Activated T-cell treated with anti-CD3 and anti-CD28 coated beads, Interleukin-2, amount 50 U/mL, for 4 hours (primary cell): Measurements from ENCODE around the gene WNT3A. TPM values are rescaled to one million over a fixed set of nuclear protein-coding genes. Genes with fewer than 3 reads are reported as not detected.
A peak's percentile ranks its signal among the peaks of the same experiment; 100 is the strongest.

Experiments used
- ATAC-seq, 2 donors: fragments of 200-7000 bp; cut with Tn5 transposase; one replicate each; pipeline ENCODE4 v1.10.0; 2021
- DNase-seq: peaks from one replicate; pipeline ENCODE4 v3.0.0-alpha.2; 2020
- H3K27me3 Mint-ChIP-seq: one replicate; pipeline ENCODE4 v1.8.0; 2021; ENCODE audit warnings: low read depth, mixed read lengths
- H3K36me3 Mint-ChIP-seq: one replicate; pipeline ENCODE4 v1.8.0; 2022; ENCODE audit warnings: mixed read lengths; ENCODE audit not compliant: insufficient read depth
- H3K4me1 Mint-ChIP-seq: one replicate; pipeline ENCODE4 v1.8.0; 2021; ENCODE audit warnings: low read depth, mixed read lengths
- H3K4me3 Mint-ChIP-seq: one replicate; pipeline ENCODE4 v1.8.0; 2021; ENCODE audit warnings: mild to moderate bottlenecking, moderate library complexity, mixed read lengths
- H3K9me3 Mint-ChIP-seq: one replicate; pipeline ENCODE4 v1.8.0; 2021; ENCODE audit warnings: mixed read lengths
- total RNA-seq, 3 donors: library from RNA; stranded (reverse); gene quantifications; one replicate each; pipeline ENCODE4 v1.2.1, GENCODE V29; 2021

Gene WNT3A
- total RNA-seq, 3 donors from 2014 or later, result not detected

- no peaks in the 10 kb centered on the region for H3K9me3 Mint-ChIP-seq
- DNase-seq, result no peak
- ATAC-seq, result no peak
- peaks cover 32% of the 10 kb centered on the region for H3K27me3 Mint-ChIP-seq
- no peak overlapping the region for H3K4me3 Mint-ChIP-seq
- H3K4me1 Mint-ChIP-seq, result peaks cover 2% of the 10 kb centered on the region
- H3K36me3 Mint-ChIP-seq, result no peaks in the 10 kb centered on the region
Observed at GRCh38 chr1:228041316-228041715, 34.5 kb downstream of the WNT3A start.

- H3K4me1 Mint-ChIP-seq, result peaks cover 2% of the 10 kb centered on the region
- DNase-seq (no peak), ATAC-seq (no peak)
- peaks cover 22% of the 10 kb centered on the region for H3K27me3 Mint-ChIP-seq
- H3K4me3 Mint-ChIP-seq, result no peak overlapping the region
- no peaks in the 10 kb centered on the region for H3K36me3 Mint-ChIP-seq
- no peaks in the 10 kb centered on the region for H3K9me3 Mint-ChIP-seq
Observed at GRCh38 chr1:228042508-228042907, 35.7 kb downstream of the WNT3A start.

GRCh38 chr1:228043281-228043848 is 36.6 kb downstream of the WNT3A start:
- Mint-ChIP-seq H3K36me3 (no peaks in the 10 kb centered on the region), H3K9me3 (no peaks in the 10 kb centered on the region), H3K27me3 (peaks cover 18% of the 10 kb centered on the region), H3K4me3 (no peak overlapping the region), H3K4me1 (no peaks in the 10 kb centered on the region)
- no peak for DNase-seq
- ATAC-seq, result no peak

GRCh38 chr1:228044961-228045360 is 38.2 kb downstream of the WNT3A start:
- ATAC-seq (no peak), DNase-seq (no peak)
- no peaks in the 10 kb centered on the region for H3K9me3 Mint-ChIP-seq
- H3K27me3 Mint-ChIP-seq, result peaks cover 5% of the 10 kb centered on the region
- no peak overlapping the region for H3K4me3 Mint-ChIP-seq
- H3K4me1 Mint-ChIP-seq, result no peaks in the 10 kb centered on the region
- no peaks in the 10 kb centered on the region for H3K36me3 Mint-ChIP-seq

- ATAC-seq, result no peak
- no peaks in the 10 kb centered on the region for H3K4me1 Mint-ChIP-seq
- no peaks in the 10 kb centered on the region for H3K36me3 Mint-ChIP-seq
Observed at GRCh38 chr1:228045405-228045804, 38.6 kb downstream of the WNT3A start.

GRCh38 chr1:228045871-228046270 is 39.1 kb downstream of the WNT3A start:
- no peak for DNase-seq
- Mint-ChIP-seq H3K4me1 (no peaks in the 10 kb centered on the region), H3K9me3 (no peaks in the 10 kb centered on the region), H3K27me3 (peaks cover 2% of the 10 kb centered on the region), H3K36me3 (no peaks in the 10 kb centered on the region), H3K4me3 (no peak overlapping the region)
- ATAC-seq, result no peak

More at GRCh38 chr1:228045405-228045804, 38.6 kb downstream of the WNT3A start:
- Mint-ChIP-seq H3K4me3 (no peak overlapping the region), H3K9me3 (no peaks in the 10 kb centered on the region), H3K27me3 (peaks cover 2% of the 10 kb centered on the region)
- DNase-seq, result no peak

- ATAC-seq (no peak), DNase-seq (no peak)
- no peaks in the 10 kb centered on the region for H3K9me3 Mint-ChIP-seq
- H3K4me1 Mint-ChIP-seq, result no peaks in the 10 kb centered on the region
- no peaks in the 10 kb centered on the region for H3K36me3 Mint-ChIP-seq
- no peak overlapping the region for H3K4me3 Mint-ChIP-seq
- H3K27me3 Mint-ChIP-seq, result peaks cover 5% of the 10 kb centered on the region
Observed at GRCh38 chr1:228046421-228047182, 39.8 kb downstream of the WNT3A start.

- Mint-ChIP-seq H3K4me1 (no peaks in the 10 kb centered on the region), H3K4me3 (no peak overlapping the region), H3K27me3 (peaks cover 6% of the 10 kb centered on the region), H3K36me3 (no peaks in the 10 kb centered on the region), H3K9me3 (no peaks in the 10 kb centered on the region)
- ATAC-seq, result no peak
- no peak for DNase-seq
Observed at GRCh38 chr1:228047183-228047466, 40.3 kb downstream of the WNT3A start.

- no peaks in the 10 kb centered on the region for H3K9me3 Mint-ChIP-seq
- H3K4me1 Mint-ChIP-seq, result no peaks in the 10 kb centered on the region
Observed at GRCh38 chr1:228048120-228048519, 41.3 kb downstream of the WNT3A start.

GRCh38 chr1:228048659-228049298 is 42.0 kb downstream of the WNT3A start:
- DNase-seq, result no peak
- no peak for ATAC-seq
- no peaks in the 10 kb centered on the region for H3K36me3 Mint-ChIP-seq
- no peaks in the 10 kb centered on the region for H3K4me1 Mint-ChIP-seq
- H3K4me3 Mint-ChIP-seq, result no peak overlapping the region
- H3K9me3 Mint-ChIP-seq, result no peaks in the 10 kb centered on the region
- peaks cover 17% of the 10 kb centered on the region for H3K27me3 Mint-ChIP-seq

More at GRCh38 chr1:228048120-228048519, 41.3 kb downstream of the WNT3A start:
- Mint-ChIP-seq H3K36me3 (no peaks in the 10 kb centered on the region), H3K4me3 (no peak overlapping the region), H3K27me3 (peaks cover 13% of the 10 kb centered on the region)
- no peak for DNase-seq
- ATAC-seq, result no peak

GRCh38 chr1:228050571-228051231 is 43.9 kb downstream of the WNT3A start:
- H3K9me3 Mint-ChIP-seq, result no peaks in the 10 kb centered on the region
- H3K4me3 Mint-ChIP-seq, result no peak overlapping the region
- DNase-seq (no peak), ATAC-seq (no peak)
- H3K27me3 Mint-ChIP-seq, result peaks cover 17% of the 10 kb centered on the region
- no peaks in the 10 kb centered on the region for H3K36me3 Mint-ChIP-seq
- no peaks in the 10 kb centered on the region for H3K4me1 Mint-ChIP-seq

GRCh38 chr1:228058172-228058948 is 51.6 kb downstream of the WNT3A start:
- H3K9me3 Mint-ChIP-seq, result no peaks in the 10 kb centered on the region

GRCh38 chr1:228058949-228059633 is 52.3 kb downstream of the WNT3A start:
- ATAC-seq (peak; percentile 61 to 62), DNase-seq (peak; percentile 28)
- no peaks in the 10 kb centered on the region for H3K36me3 Mint-ChIP-seq
- H3K4me3 Mint-ChIP-seq, result peak overlapping the region; percentile 59
- H3K4me1 Mint-ChIP-seq, result peaks cover 14% of the 10 kb centered on the region
- H3K27me3 Mint-ChIP-seq, result peaks cover 26% of the 10 kb centered on the region
- H3K9me3 Mint-ChIP-seq, result no peaks in the 10 kb centered on the region

More at GRCh38 chr1:228058172-228058948, 51.6 kb downstream of the WNT3A start:
- no peak for ATAC-seq
- DNase-seq, result no peak
- no peaks in the 10 kb centered on the region for H3K36me3 Mint-ChIP-seq
- H3K4me1 Mint-ChIP-seq, result peaks cover 14% of the 10 kb centered on the region
- peaks cover 30% of the 10 kb centered on the region for H3K27me3 Mint-ChIP-seq
- peak overlapping the region; percentile 16 for H3K4me3 Mint-ChIP-seq
